Keratinocyte (primary cell): Measurements from ENCODE around the gene PTPN5.
"Not testable (repeated sequence)": the region's sequence is repeated elsewhere in the genome, so short reads cannot be mapped to it uniquely, and the experiment has no call there.

Experiments
- CTCF ChIP-seq, 3 experiments: IDR thresholded peaks in 1 of 3; conservative IDR thresholded peaks in 1 of 3; optimal IDR thresholded peaks in 1 of 3; 2 replicates in 2 of 3; 3 replicates in 1 of 3; pipeline versions ENCODE3 to v1.5.1; 2011; ENCODE audit warnings: low read length in 3 of 3, mild to moderate bottlenecking in 3 of 3, moderate library complexity in 2 of 3, control low read depth in 1 of 3, inconsistent platforms in 1 of 3; ENCODE audit not compliant: insufficient read depth in 2 of 3; ENCODE audit errors: extremely low read depth in 1 of 3
- EZH2 ChIP-seq: IDR thresholded peaks from one replicate; pipeline ENCODE4 v1.6.1; 2012; ENCODE audit warnings: inconsistent platforms, mild to moderate bottlenecking, low read length, moderate library complexity

DNA sequence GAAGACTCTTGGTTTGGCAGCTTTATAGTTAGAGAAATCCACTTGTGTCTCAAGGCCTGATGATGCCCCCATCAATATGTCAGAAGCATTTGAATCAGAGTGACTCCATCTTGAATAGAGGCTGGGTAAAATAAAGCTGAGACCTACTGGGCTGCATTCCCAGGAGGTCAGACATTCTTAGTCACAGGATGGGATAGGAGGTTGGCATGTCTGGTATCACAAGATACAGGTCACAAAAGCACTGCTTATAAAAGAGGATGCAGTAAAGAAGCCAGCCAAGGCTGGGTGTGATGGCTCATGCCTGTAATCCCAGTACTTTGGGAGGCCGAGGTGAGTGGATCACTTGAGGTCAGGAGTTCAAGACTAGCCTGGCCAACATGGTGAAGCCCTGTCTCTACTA, 109.6 kb downstream of the PTPN5 start:
- TF ChIP-seq CTCF (optimal IDR thresholded peaks at IDR 0.05 in 1 of 3, IDR thresholded peaks at IDR 0.05 in 1 of 3, conservative IDR thresholded peaks at IDR 0.05 in 1 of 3; ENCODE audit: extremely low read depth in 1 of 3, insufficient read depth in 2 of 3, low read length in 3 of 3); EZH2: not testable (repeated sequence)
